Measurements from ENCODE around the gene PLCH1. TPM values are rescaled to one million over a fixed set of nuclear protein-coding genes. Genes with fewer than 3 reads are reported as not detected.

Gene PLCH1
- total and polyA plus RNA-seq, 2 experiments from 2014 or later = 8.1 to 25.3 TPM

- peaks cover 28% of the 10 kb centered on the region for H3K4me1 Mint-ChIP-seq
- no peak overlapping the region for H3K4me3 Mint-ChIP-seq
- H3K27ac Mint-ChIP-seq = peak overlapping the region; percentile 66; the same call in 1 of the 2 replicates
- H3K27ac ChIP-seq (ENCODE audit: low read depth) = peak overlapping the region; percentile 60; the same call in 1 of the 2 replicates
- H3K9me2 ChIP-seq (ENCODE audit: insufficient read depth) = no peaks in the 10 kb centered on the region
- no peaks in the 10 kb centered on the region; the same call in 1 of the 2 replicates for H4K20me1 ChIP-seq (replicated peaks; ENCODE audit: insufficient read depth)
- no peak overlapping the region for H3K4me3 ChIP-seq
- ATAC-seq (no peak), DNase-seq (ENCODE audit: low spot score) (no peak)
- H3K79me2 ChIP-seq (replicated peaks; ENCODE audit: insufficient read depth) = peaks cover 92% of the 10 kb centered on the region
- no peak overlapping the region for H2AFZ ChIP-seq
- H3K4me1 ChIP-seq (ENCODE audit: insufficient read depth) = peaks cover 15% of the 10 kb centered on the region
- no peak overlapping the region for H3K4me2 ChIP-seq
- H3K27me3 ChIP-seq (ENCODE audit: insufficient read depth) = no peaks in the 10 kb centered on the region
- H3F3A ChIP-seq (replicated peaks; ENCODE audit: low read depth) = no peaks in the 10 kb centered on the region
- TF ChIP-seq STAT1 (IDR thresholded peaks at IDR 0.05; ENCODE audit: unreplicated experiment) (no peak), CTCF (conservative IDR thresholded peaks at IDR 0.05; ENCODE audit: low read depth in 2 of 2) (peak in 1 of 2 experiments; percentile 49)
- H3K36me3 ChIP-seq (ENCODE audit: insufficient read depth) = no peaks in the 10 kb centered on the region
- H3K36me3 Mint-ChIP-seq (ENCODE audit: low read depth) = 0 out of 3 replicates have a peak, but pooled peaks cover 3% of the 10 kb centered on the region
- no peaks in the 10 kb centered on the region for H3K9me3 Mint-ChIP-seq
- peaks cover 3% of the 10 kb centered on the region for H3K27me3 Mint-ChIP-seq (ENCODE audit: insufficient read depth, low read depth, poor library complexity)
Observed at GRCh38 chr3:155739154-155739553, 5.7 kb downstream of the PLCH1 start.

- 0 out of 3 replicates have a peak, but pooled peaks cover 3% of the 10 kb centered on the region for H3K36me3 Mint-ChIP-seq (ENCODE audit: low read depth)
- peak overlapping the region; percentile 60; the same call in 1 of the 2 replicates for H3K27ac ChIP-seq (ENCODE audit: low read depth)
- ATAC-seq (no peak), DNase-seq (ENCODE audit: low spot score) (no peak)
- no peaks in the 10 kb centered on the region for H3K9me2 ChIP-seq (ENCODE audit: insufficient read depth)
- H3K9me3 Mint-ChIP-seq = no peaks in the 10 kb centered on the region
- H3K4me1 ChIP-seq (ENCODE audit: insufficient read depth) = peaks cover 13% of the 10 kb centered on the region
- H3K4me1 Mint-ChIP-seq = peaks cover 28% of the 10 kb centered on the region
- H3K79me2 ChIP-seq (replicated peaks; ENCODE audit: insufficient read depth) = peaks cover 94% of the 10 kb centered on the region
- no peaks in the 10 kb centered on the region for H3K36me3 ChIP-seq (ENCODE audit: insufficient read depth)
- no peak overlapping the region for H3K4me3 ChIP-seq
- H2AFZ ChIP-seq = no peak overlapping the region
- no peaks in the 10 kb centered on the region for H3F3A ChIP-seq (replicated peaks; ENCODE audit: low read depth)
- no peaks in the 10 kb centered on the region; the same call in 1 of the 2 replicates for H4K20me1 ChIP-seq (replicated peaks; ENCODE audit: insufficient read depth)
- peak overlapping the region; percentile 66; the same call in 1 of the 2 replicates for H3K27ac Mint-ChIP-seq
- H3K27me3 ChIP-seq (ENCODE audit: insufficient read depth) = no peaks in the 10 kb centered on the region
- no peak overlapping the region for H3K4me2 ChIP-seq
- H3K27me3 Mint-ChIP-seq (ENCODE audit: insufficient read depth, low read depth, poor library complexity) = no peaks in the 10 kb centered on the region
- H3K4me3 Mint-ChIP-seq = no peak overlapping the region
- no peak for TF ChIP-seq JUNB (IDR thresholded peaks at IDR 0.05; ENCODE audit: unreplicated experiment)
- TF ChIP-seq STAT1 (IDR thresholded peaks at IDR 0.05; ENCODE audit: unreplicated experiment) = no peak
- TF ChIP-seq CREB1 (CRISPR knock-in tag; IDR thresholded peaks at IDR 0.05; ENCODE audit: low read depth) = no peak
- TF ChIP-seq CTCF (conservative IDR thresholded peaks at IDR 0.05; ENCODE audit: low read depth in 2 of 2) = no peak
- no peak for TF ChIP-seq REST (IDR thresholded peaks at IDR 0.05; ENCODE audit: unreplicated experiment)
- no peak for TF ChIP-seq ZNF114 (CRISPR knock-in tag; IDR thresholded peaks at IDR 0.05)
- no peak for TF ChIP-seq POLR2AphosphoS5 (IDR thresholded peaks at IDR 0.05; ENCODE audit: low read depth)
- no peak for TF ChIP-seq EZH2phosphoT487 (IDR thresholded peaks at IDR 0.05; ENCODE audit: unreplicated experiment)
- TF ChIP-seq ZNF331 (CRISPR knock-in tag; IDR thresholded peaks at IDR 0.05; ENCODE audit: low read depth) = no peak
Observed at GRCh38 chr3:155738580-155739076, 6.2 kb downstream of the PLCH1 start.
